Caki2 (cell line): Measurements from ENCODE around the gene TRMU. TPM values are rescaled to one million over a fixed set of nuclear protein-coding genes. Genes with fewer than 3 reads are reported as not detected.

ENCODE experiments used
- DNase-seq: peaks from one replicate; pipeline ENCODE4 v3.0.0-alpha.2; 2015; ENCODE audit warnings: low read depth
- in situ Hi-C: cut with HindIII; loops from 2 replicates; pipeline ENCODE4 v1.10.0; 2016; ENCODE audit warnings: low sequenced_read_pairs, low pct_unique_long_range_greater_than_20kb, mixed read lengths
- total RNA-seq: library from RNA; depleted of rRNA; stranded (reverse); fragments of >200 nt; shearing (Covaris generic); gene quantifications from 2 replicates; pipeline ENCODE4 v1.2.3, GENCODE V29; 2014; ENCODE audit warnings: low replicate concordance

The TRMU gene
- total RNA-seq, 1 experiment from 2014 or later: 65.1 TPM

DNA sequence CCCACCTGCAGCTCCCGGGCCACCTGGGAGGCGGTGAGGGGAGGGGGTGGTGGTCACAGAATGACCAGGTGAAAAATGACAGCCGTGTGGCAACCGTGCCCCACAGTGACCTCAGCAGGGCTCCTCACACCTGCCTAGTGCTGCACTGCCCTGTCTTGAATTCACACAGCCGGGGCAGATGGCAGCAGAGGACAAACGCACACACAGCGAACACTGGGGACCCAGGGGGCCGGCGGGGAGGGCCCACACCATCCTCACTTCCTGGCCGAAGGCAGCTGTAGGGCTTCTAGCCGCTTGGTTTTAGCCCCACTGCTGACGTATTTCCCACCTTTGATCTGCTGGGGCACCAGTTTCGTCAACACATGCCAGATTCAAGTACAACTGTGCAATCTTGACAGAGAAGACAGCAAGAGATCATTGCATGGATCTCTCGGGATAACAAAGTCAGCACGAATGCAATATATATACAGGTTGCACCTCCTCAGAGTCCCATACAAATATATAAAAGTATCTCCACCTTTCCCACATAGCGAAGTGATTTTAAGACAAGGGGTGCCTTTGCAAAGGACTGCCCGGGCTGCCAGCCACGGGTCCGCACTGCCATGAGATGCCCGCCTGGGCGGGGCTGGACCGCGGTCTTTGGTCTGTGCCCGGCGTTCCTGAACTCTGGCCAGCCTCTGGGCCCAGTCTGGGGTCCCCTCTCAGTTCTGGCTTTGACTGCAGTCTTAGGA, 26.9 kb downstream of the TRMU start:
- in situ Hi-C loops: no loop called here
- DNase-seq: no peak

DNA sequence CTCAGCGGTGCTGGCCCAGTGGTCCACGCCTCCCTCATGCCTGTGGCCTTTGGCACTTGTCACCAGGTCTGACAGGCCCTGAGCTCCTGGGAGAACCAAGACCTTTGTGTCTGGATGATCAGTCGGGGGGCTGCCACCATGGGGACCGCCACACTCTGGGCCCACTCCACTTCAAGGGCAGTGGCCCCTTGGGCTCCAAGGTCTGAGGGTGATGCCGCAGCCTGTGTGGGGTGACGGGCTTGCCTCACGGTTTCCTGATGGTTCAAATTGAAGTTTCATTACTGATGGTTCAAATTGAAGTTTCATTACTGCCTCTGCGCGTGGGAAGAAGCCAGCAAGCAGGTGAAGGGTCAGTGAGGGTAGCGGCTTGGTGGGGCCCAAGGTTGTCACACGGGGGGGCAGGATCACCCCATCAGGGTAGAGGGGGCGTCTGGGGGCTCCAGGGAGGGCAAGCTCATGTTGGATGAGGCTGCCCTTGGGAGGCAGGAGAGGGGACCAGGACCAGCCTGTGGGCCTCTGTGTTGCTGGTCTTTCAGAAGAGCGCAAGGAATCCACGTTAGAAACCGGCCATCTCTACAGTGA, 27.5 kb downstream of the TRMU start:
- no peak for DNase-seq
- in situ Hi-C loops: no loop called here

GRCh38 chr22:46363611-46364321, 28.3 kb downstream of the TRMU start:
- in situ Hi-C loops: no loop called here

GRCh38 chr22:46364341-46365165, 29.0 kb downstream of the TRMU start:
- in situ Hi-C loops: no loop called here
- no peak for DNase-seq

More at GRCh38 chr22:46363611-46364321, 28.3 kb downstream of the TRMU start:
- DNase-seq: no peak

GRCh38 chr22:46365166-46365624, 29.7 kb downstream of the TRMU start:
- in situ Hi-C loops: no loop called here
- DNase-seq: no peak

- in situ Hi-C loops: no loop called here
- DNase-seq: no peak
Measured at GRCh38 chr22:46366327-46366731, 30.8 kb downstream of the TRMU start.

DNA sequence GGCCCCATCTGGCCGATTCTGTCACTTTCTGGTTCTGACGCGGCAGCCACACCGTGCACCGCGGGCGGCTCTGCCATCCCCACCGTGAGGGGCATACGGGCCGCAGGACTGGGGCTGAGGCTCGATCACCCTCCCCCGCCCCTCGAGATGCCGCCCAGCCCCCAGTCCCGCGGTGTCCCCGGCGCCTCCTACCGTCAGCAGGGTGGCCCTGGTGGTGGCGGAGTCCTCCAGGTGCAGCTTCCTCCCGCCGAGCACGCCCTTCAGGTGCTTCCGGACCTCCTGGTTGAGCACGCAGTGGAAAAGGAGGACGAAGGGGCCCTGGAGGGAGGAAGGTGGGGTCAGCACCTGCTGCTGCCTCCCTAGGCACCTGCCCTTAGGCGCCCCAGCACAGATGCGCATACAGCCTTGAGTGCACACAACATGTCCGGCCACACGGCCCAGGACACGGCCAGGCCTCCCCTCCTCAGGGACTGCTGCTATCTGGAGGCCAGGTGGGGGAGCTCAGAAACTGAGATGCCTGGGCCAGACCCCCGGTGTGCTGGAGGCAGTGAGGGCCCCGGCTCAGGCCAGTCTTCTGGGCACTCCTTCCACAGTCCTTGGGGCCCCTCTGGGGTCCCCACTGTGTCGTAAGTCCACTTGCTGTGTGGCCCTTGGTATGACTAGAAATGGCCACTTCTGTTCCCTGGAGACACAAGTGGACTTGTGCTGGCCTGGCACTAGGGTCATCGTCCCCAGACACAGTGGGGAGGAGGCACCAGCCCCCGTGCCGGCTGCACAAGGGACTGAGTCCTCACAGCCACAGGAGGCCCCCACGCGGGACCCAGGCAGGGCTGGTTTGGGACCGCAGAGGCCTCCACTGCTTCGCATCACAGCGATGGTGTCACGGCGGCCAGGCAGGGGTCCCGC, 31.5 kb downstream of the TRMU start:
- in situ Hi-C loops: no loop called here
- DNase-seq: no peak

DNA sequence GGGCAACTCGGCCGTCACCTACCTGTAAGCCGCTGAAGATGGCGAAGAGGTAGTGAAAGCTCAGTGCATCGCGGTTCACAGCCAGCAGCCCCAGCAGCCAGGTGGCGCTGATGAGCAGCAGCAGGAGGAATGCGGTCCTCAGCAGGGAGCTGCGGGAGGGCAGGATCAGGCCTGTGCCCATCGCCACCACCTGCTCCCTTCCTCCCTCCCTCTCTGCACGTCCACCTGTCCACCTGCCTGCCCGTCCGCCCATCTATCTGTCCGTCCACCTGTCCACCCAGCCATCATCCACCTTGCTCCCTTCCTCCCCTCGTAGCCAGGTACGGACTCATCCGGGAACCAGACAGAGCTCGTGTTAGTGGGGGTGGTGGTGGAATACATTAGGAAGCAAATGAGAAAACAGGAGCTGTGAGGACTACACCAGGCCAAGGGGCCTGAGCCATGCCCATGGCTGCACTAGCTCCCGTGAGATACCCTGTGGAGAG, 32.2 kb downstream of the TRMU start:
- in situ Hi-C loops: no loop called here
- peak; percentile 31 for DNase-seq

- in situ Hi-C loops: no loop called here
- no peak for DNase-seq
Measured at GRCh38 chr22:46368422-46368821, 32.9 kb downstream of the TRMU start.

GRCh38 chr22:46368871-46369715, 33.6 kb downstream of the TRMU start:
- in situ Hi-C loops: no loop called here
- DNase-seq: no peak

GRCh38 chr22:46369716-46370583, 34.4 kb downstream of the TRMU start:
- in situ Hi-C loops: no loop called here
- no peak for DNase-seq

DNA sequence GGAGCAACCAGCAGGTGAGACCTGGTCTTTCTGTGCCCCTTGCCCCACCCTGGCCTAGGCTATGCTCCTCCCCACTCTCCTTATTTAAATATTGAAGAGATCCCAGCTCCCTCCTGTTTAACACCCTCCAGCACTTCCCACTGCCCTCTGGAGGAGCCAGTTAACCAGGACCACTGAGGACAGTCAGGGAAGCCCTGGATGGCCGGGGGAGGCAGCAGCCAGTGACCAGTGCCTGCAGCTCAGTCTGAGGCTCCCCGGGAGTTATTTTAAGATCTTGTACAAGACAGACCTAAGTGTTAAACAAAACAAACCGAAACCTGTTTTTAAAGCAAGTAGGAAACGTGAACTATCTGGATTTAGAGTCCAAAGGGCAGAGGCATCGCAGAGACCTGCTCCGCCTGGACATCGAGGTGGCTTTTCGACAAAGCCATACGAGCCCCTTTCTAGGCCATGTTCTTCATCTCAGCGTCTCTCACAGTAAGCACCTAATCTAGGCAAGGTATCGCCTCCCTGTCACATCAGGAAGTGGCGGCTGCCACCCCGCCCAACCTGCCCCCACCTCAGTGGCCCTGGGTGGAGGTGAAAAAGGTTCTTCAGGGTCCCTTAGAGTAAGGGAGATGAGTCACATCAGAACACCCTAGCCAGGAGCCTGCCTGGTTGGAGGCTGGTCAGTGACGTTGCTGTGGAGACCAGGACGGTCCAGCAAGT, 35.2 kb downstream of the TRMU start:
- in situ Hi-C loops: no loop called here
- DNase-seq: no peak

- DNase-seq: no peak
- in situ Hi-C loops: no loop called here
Measured at GRCh38 chr22:46371623-46372226, 36.2 kb downstream of the TRMU start.

DNA sequence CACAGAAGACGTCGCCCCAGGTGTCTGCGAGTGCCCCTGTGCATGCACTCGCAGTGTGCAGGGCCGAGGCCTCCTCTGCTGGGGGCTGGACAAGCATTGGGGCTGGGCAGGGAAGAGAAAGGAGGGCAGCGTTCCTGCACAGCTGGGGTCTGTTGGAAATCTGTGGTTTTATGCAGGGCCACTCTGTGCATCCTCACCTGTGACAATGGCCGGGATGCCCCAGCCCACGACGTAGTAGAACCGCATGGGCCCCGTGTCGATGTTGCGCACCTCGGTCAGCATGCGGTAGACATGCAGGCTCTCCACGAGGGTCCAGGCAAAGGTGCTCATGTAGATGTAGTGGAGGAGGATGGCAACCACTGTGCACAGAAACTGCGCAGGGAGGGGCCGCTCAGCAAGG, 37.2 kb downstream of the TRMU start:
- in situ Hi-C loops: no loop called here
- DNase-seq: no peak

DNA sequence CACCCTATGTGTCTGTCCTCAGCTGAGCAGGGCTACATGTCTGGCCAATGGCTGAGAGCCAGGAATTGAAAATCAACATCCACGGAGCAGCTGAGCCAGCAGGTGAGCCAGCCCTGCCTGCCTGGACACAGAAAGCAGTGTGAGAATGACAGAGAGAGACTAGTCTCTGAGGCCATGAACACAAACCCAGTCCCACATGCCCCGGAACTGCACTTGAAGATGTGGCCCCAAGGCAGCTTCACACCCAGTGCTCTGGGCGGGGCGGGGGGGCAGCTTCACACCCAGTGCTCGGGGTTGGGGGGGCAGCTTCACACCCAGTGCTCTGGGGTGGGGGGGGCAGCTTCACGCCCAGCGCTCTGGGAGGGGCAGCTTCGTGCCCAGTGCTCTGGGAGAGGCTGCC, 37.6 kb downstream of the TRMU start:
- DNase-seq: no peak
- in situ Hi-C loops: no loop called here
